B cell (primary cell): ENCODE data around the gene TMEM43. TPM values are rescaled to one million over a fixed set of nuclear protein-coding genes. Genes with fewer than 3 reads are reported as not detected.

Experiments
- ATAC-seq: fragments of 200-7000 bp; cut with Tn5 transposase; one replicate; pipeline ENCODE4 v1.10.0; 2021; ENCODE audit warnings: low read depth, mild to moderate bottlenecking, moderate number of reproducible peaks, moderate library complexity
- CTCF ChIA-PET: fragments of 350-600 bp; sonication (Branson Sonifier 250); formaldehyde crosslinking; loops from one replicate; lab custom pipeline; 2021; ENCODE audit warnings: antibody characterized with exemption, inconsistent platforms; lab: Charles Lee
- POLR2A ChIA-PET: fragments of 350-600 bp; sonication (Branson Sonifier 250); formaldehyde crosslinking; loops from one replicate; lab custom pipeline; 2021; ENCODE audit warnings: antibody characterized with exemption; lab: Charles Lee
- DNase-seq: peaks from one replicate; pipeline ENCODE4 v3.0.0; 2013
- H2AFZ ChIP-seq: 2 replicates; pipeline ENCODE4 v1.6.1; 2012; ENCODE audit warnings: mild to moderate bottlenecking, low read depth, low read length; ENCODE audit not compliant: insufficient read depth, poor library complexity, severe bottlenecking
- H3K27ac ChIP-seq, 2 donors: 1 replicate in 1 of 2; 2 replicates in 1 of 2; pipeline ENCODE4 v1.5.1; 2012 to 2013; ENCODE audit warnings: low read length in 2 of 2, mild to moderate bottlenecking in 2 of 2, moderate library complexity in 1 of 2
- H3K27me3 ChIP-seq, 4 experiments: fragments of 200-600 bp in 1 of 4; sonication (generic) in 1 of 4; replicated peaks in 1 of 4; 1 replicate in 2 of 4; 2 replicates in 2 of 4; pipeline versions ENCODE4 v1.6.1 to v1.7.0; 2013 to 2016; ENCODE audit warnings: low read length in 3 of 4, mild to moderate bottlenecking in 2 of 4, mixed read lengths in 1 of 4, moderate library complexity in 1 of 4; ENCODE audit not compliant: insufficient read depth in 4 of 4, control insufficient read depth in 3 of 4; ENCODE audit errors: control extremely low read depth in 1 of 4
- H3K36me3 ChIP-seq, 2 experiments: replicated peaks in 1 of 2; 1 replicate in 1 of 2; 2 replicates in 1 of 2; pipeline versions ENCODE4 v1.6.1 to v1.7.1; 2013; ENCODE audit warnings: low read length in 1 of 2; ENCODE audit not compliant: insufficient read depth in 2 of 2, control insufficient read depth in 1 of 2; ENCODE audit errors: control extremely low read depth in 1 of 2, extremely low read depth in 1 of 2
- H3K4me1 ChIP-seq, 2 donors: fragments of 200-600 bp in 1 of 2; sonication (generic) in 1 of 2; 1 replicate in 1 of 2; 2 replicates in 1 of 2; pipeline versions ENCODE4 v1.5.1 to v1.6.1; 2013 to 2017; ENCODE audit warnings: low read length in 2 of 2; ENCODE audit not compliant: control insufficient read depth in 2 of 2, insufficient read depth in 2 of 2
- H3K4me2 ChIP-seq: replicated peaks from 2 replicates; pipeline ENCODE3; 2012; ENCODE audit warnings: mild to moderate bottlenecking, low read depth, low read length; ENCODE audit not compliant: poor library complexity, severe bottlenecking
- H3K4me3 ChIP-seq, 5 experiments: fragments of 200-600 bp in 1 of 5; sonication (generic) in 1 of 5; 1 replicate in 3 of 5; 2 replicates in 2 of 5; pipeline versions ENCODE4 v1.5.1 to v1.7.0; 2011 to 2016; ENCODE audit warnings: low read length in 4 of 5, mild to moderate bottlenecking in 4 of 5, low read depth in 2 of 5, control low read depth in 1 of 5, moderate library complexity in 1 of 5; ENCODE audit not compliant: insufficient read depth in 1 of 5; ENCODE audit errors: control extremely low read depth in 1 of 5, extremely low read depth in 1 of 5
- H3K79me2 ChIP-seq: fragments of 200-600 bp; sonication (generic); one replicate; pipeline ENCODE4 v1.6.0; 2016; ENCODE audit warnings: low read length; ENCODE audit not compliant: control insufficient read depth, insufficient read depth
- H3K9ac ChIP-seq: fragments of 200-600 bp; sonication (generic); 2 replicates; pipeline ENCODE4 v1.6.1; 2017; ENCODE audit warnings: mild to moderate bottlenecking, low read length, moderate library complexity
- H3K9me3 ChIP-seq, 3 donors: one replicate each; pipeline versions ENCODE4 v1.6.1 to v1.7.1; 2013; ENCODE audit warnings: low read length in 2 of 3; ENCODE audit not compliant: control insufficient read depth in 2 of 3, insufficient read depth in 1 of 3; ENCODE audit errors: control extremely low read depth in 1 of 3
- H4K20me1 ChIP-seq: 2 replicates; pipeline ENCODE4 v1.6.0; 2012; ENCODE audit warnings: mild to moderate bottlenecking, low read length; ENCODE audit not compliant: insufficient read depth, control insufficient read depth, poor library complexity, severe bottlenecking
- H3K27ac Mint-ChIP-seq: one replicate; pipeline ENCODE4 v1.8.0; 2021; ENCODE audit warnings: mixed read lengths
- H3K27me3 Mint-ChIP-seq: one replicate; pipeline ENCODE4 v1.8.0; 2021; ENCODE audit warnings: mixed read lengths
- H3K4me1 Mint-ChIP-seq: one replicate; pipeline ENCODE4 v1.8.0; 2021; ENCODE audit warnings: mixed read lengths
- H3K4me3 Mint-ChIP-seq: one replicate; pipeline ENCODE4 v1.8.0; 2021; ENCODE audit warnings: mixed read lengths
- H3K9me3 Mint-ChIP-seq: one replicate; pipeline ENCODE4 v1.8.0; 2022; ENCODE audit warnings: mixed read lengths; ENCODE audit not compliant: insufficient read depth
- CTCF ChIP-seq: fragments of 200-600 bp; IDR thresholded peaks from one replicate; pipeline ENCODE4 v1.8.0; 2022; ENCODE audit warnings: antibody characterized with exemption, mild to moderate bottlenecking
- EZH2 ChIP-seq: IDR thresholded peaks from 2 replicates; pipeline ENCODE4 v1.6.1; 2012; ENCODE audit warnings: borderline replicate concordance, low read depth, mild to moderate bottlenecking, moderate library complexity, low read length; ENCODE audit not compliant: insufficient read depth, poor library complexity, severe bottlenecking
- WGBS: methylation state at CpG from one replicate; pipeline ENCODE4 v1.1.5; 2013; ENCODE audit warnings: missing lambda C conversion rate; ENCODE audit not compliant: insufficient coverage; 5-methylcytosine and 5-hydroxymethylcytosine counted together
- intact Hi-C: fragments of 100-400 bp; cut with micrococcal nuclease; formaldehyde crosslinking; loops from one replicate; pipeline ENCODE4 v1.10.0; 2022
- polyA plus RNA-seq: library from polyadenylated mRNA; depleted of rRNA; stranded (reverse); fragments of >200 nt; gene quantifications from 2 replicates; pipeline ENCODE4 v1.2.3, GENCODE V29; 2012
- total RNA-seq, 2 donors: library from RNA; stranded (reverse); fragments of 120-200 nt in 1 of 2; gene quantifications; 1 replicate in 1 of 2; 2 replicates in 1 of 2; pipeline versions ENCODE4 v1.2.3 to v1.2.4, GENCODE V29; 2013 to 2022

Gene TMEM43
- total and polyA plus RNA-seq, 2 donors (not counting 1 experiment from before 2014, with no cell fraction given), result 29.5 to 37.6 TPM

GRCh38 chr3:14110699-14111098, 14.2 kb upstream of the TMEM43 start:
- H3K36me3 ChIP-seq, result peaks cover 5 to 42% of the 10 kb centered on the region in 2 experiments
- POLR2A ChIA-PET, result no interaction called here
- H3K27ac ChIP-seq, result no peak overlapping the region

More at GRCh38 chr3:14110699-14111098, 14.2 kb upstream of the TMEM43 start:
- CTCF ChIA-PET, result no interaction called here
- Mint-ChIP-seq H3K4me3 (no peak overlapping the region), H3K4me1 (no peaks in the 10 kb centered on the region), H3K27ac (no peak overlapping the region), H3K9me3 (no peaks in the 10 kb centered on the region), H3K27me3 (no peaks in the 10 kb centered on the region)
- no peak for DNase-seq
- Histone ChIP-seq H3K27me3 (no peaks in the 10 kb centered on the region), H4K20me1 (no peaks in the 10 kb centered on the region), H3K79me2 (no peaks in the 10 kb centered on the region), H2AFZ (no peak overlapping the region), H3K4me2 (no peak overlapping the region), H3K4me1 (no peaks in the 10 kb centered on the region), H3K9me3 (no peaks in the 10 kb centered on the region), H3K4me3 (no peak overlapping the region), H3K9ac (no peak overlapping the region)
- 91% methylated on average over 1 of the region's 4 CpGs for WGBS
- intact Hi-C loops, result no loop called here
- TF ChIP-seq EZH2 (no peak), CTCF (no peak)
- ATAC-seq, result no peak
